GM12892 (cell line): ENCODE data around the gene WNT9B.

Experiments used
- POLR2A ChIP-seq: IDR thresholded peaks from 2 replicates; pipeline ENCODE4 v1.6.1; 2011; ENCODE audit warnings: low read depth, low read length, control low read depth
- POLR2AphosphoS5 ChIP-seq: IDR thresholded peaks from 2 replicates; pipeline ENCODE4 v1.6.1; 2011; ENCODE audit warnings: low read depth, low read length, control low read depth

DNA sequence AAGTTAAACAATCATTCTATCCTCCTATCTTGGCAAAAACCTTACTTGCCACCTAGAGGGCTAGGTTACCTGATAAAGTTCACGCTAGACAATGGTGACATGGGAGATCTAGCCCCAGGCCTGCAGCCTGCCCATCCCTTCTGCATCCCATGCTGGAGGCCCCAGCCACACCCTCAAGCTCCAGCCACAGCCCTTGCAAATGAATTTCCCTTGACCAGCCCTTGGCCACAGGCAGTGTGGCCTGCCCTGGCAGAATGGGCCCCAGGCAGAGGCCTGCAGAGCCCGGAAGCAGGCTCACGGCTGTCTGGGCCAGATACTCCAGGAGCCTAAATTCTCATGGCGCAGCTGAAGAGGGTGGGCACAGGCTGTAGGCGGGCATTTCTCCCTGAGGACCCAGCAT lies 47.8 kb upstream of the WNT9B start:
- no peak for TF ChIP-seq POLR2AphosphoS5
- no peak for TF ChIP-seq POLR2A
